ENCODE measurements around the gene TMEM247. TPM values are rescaled to one million over a fixed set of nuclear protein-coding genes. Genes with fewer than 3 reads are reported as not detected.

Gene TMEM247
- total and polyA plus RNA-seq, 2 of the 8 experiments (the other 6 are each of a cell fraction or from before 2014, with no cell fraction given), result not detected

DNA sequence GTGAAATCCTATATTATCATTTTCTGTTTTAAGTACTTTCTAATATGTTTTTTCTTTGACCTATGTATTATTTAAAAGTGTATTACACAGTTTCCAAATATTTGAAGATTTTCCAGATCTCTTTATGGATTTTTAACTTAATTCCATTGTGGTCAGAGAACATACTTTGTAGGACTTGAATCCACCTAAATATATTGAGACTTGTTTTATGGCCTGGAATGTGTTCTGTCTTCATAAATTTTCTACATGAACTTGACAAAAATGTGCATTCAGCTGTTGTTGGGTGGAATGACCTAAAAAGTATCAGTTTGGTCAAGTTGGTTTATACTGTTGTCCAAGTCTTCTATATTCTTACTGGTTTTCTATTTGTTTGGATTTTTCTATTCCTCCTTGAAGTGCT lies 33.8 kb upstream of the TMEM247 start:
- no peak for FAIRE-seq
- TF ChIP-seq POLR2AphosphoS5 (IDR thresholded peaks at IDR 0.05; ENCODE audit: low read depth, low read length), result no peak

More for the DNA sequence above, 33.8 kb upstream of the TMEM247 start:
- H3K79me1 ChIP-seq (ENCODE audit: low read depth, low read length), result no peaks in the 10 kb centered on the region
- no peak overlapping the region for H2BK5ac ChIP-seq (ENCODE audit: low read depth, low read length)
- no peak overlapping the region for H3K27ac ChIP-seq (ENCODE audit: low read depth, low read length)
- H2BK20ac ChIP-seq (ENCODE audit: low read length), result no peak overlapping the region
- no peaks in the 10 kb centered on the region for H3K36me3 ChIP-seq (ENCODE audit: control insufficient read depth in 2 of 4, insufficient read depth in 4 of 4, low read length in 3 of 4)
- no peak overlapping the region for H4K91ac ChIP-seq (replicated peaks; ENCODE audit: insufficient read length, low read length)
- no peak overlapping the region for H2AFZ ChIP-seq (ENCODE audit: low read length)
- ChIA-PET POLR2A (ENCODE audit: partially characterized antibody) (no interaction called here), CTCF (ENCODE audit: partially characterized antibody) (interaction anchor here (1.1 kb wide), 1 partner anchor 15 kb away, joined by 3 read pairs; no protein-coding TSS in a partner anchor)
- no peaks in the 10 kb centered on the region for H4K20me1 ChIP-seq (replicated peaks in 1 of 2; ENCODE audit: control insufficient read depth in 1 of 2, insufficient read depth in 2 of 2, low read length in 2 of 2)
- no peak overlapping the region for H3K4me3 ChIP-seq (ENCODE audit: extremely low read depth in 1 of 4, insufficient read depth in 2 of 4, low read depth in 3 of 4, low read length in 4 of 4)
- no peak overlapping the region for H3K14ac ChIP-seq (ENCODE audit: insufficient read length)
- H3K4me2 ChIP-seq (ENCODE audit: insufficient read depth in 1 of 2, low read depth in 2 of 2, low read length in 2 of 2), result no peak overlapping the region
- no peak overlapping the region for H3K4ac ChIP-seq (replicated peaks; ENCODE audit: insufficient read length, low read depth, low read length)
- H3K23ac ChIP-seq (ENCODE audit: insufficient read length), result no peak overlapping the region
- no peaks in the 10 kb centered on the region for H3K9me3 ChIP-seq (ENCODE audit: insufficient read depth in 2 of 2, low read depth in 1 of 2, low read length in 1 of 2)
- H4K5ac ChIP-seq (ENCODE audit: insufficient read length, low read depth, low read length), result no peak overlapping the region
- H3K4me1 ChIP-seq (replicated peaks in 1 of 4; ENCODE audit: control insufficient read depth in 3 of 4, insufficient read depth in 4 of 4, low read length in 3 of 4), result no peaks in the 10 kb centered on the region
- H3K9ac ChIP-seq (replicated peaks in 1 of 4; ENCODE audit: extremely low read depth in 1 of 4, low read depth in 3 of 4, low read length in 3 of 4), result no peak overlapping the region
- H4K8ac ChIP-seq (ENCODE audit: extremely low read depth, insufficient read depth, low read length), result no peak overlapping the region
- H2BK120ac ChIP-seq (replicated peaks; ENCODE audit: low read depth, low read length), result no peak overlapping the region
- H2BK12ac ChIP-seq (ENCODE audit: low read depth, low read length), result no peak overlapping the region
- no peak overlapping the region for H2BK15ac ChIP-seq (ENCODE audit: low read length)
- DNase-seq (ENCODE audit: low read depth in 1 of 2, low spot score in 2 of 2), result no peak
- H3K27me3 ChIP-seq (replicated peaks in 1 of 4; ENCODE audit: control insufficient read depth in 3 of 4, extremely low read depth in 1 of 4, insufficient read depth in 3 of 4, low read length in 3 of 4), result no peaks in the 10 kb centered on the region
- no peak overlapping the region for H3K18ac ChIP-seq (ENCODE audit: extremely low read depth, low read length)
- H3K79me2 ChIP-seq (ENCODE audit: control insufficient read depth in 1 of 2, insufficient read depth in 2 of 2, low read length in 2 of 2), result no peaks in the 10 kb centered on the region
- H3K56ac ChIP-seq (replicated peaks; ENCODE audit: insufficient read length, low read depth, low read length), result no peak overlapping the region
- H2AK5ac ChIP-seq (ENCODE audit: low read depth, low read length), result no peak overlapping the region
- H3K23me2 ChIP-seq (ENCODE audit: low read depth, low read length), result no peaks in the 10 kb centered on the region

Measured in H1 (cell line).